Left cardiac atrium (tissue), 4 donors: Measurements from ENCODE around the gene DAPK3. TPM values are rescaled to one million over a fixed set of nuclear protein-coding genes. Genes with fewer than 3 reads are reported as not detected.
A peak's percentile ranks its signal among the peaks of the same experiment; 100 is the strongest.
"Not testable (repeated sequence)": the region's sequence is repeated elsewhere in the genome, so short reads cannot be mapped to it uniquely, and the experiment has no call there.

Source experiments
- ATAC-seq, 2 donors: fragments of 200-7000 bp; cut with Tn5 transposase; one replicate each; pipeline ENCODE4 v1.9.1; 2020; ENCODE audit warnings: mild to moderate bottlenecking in 2 of 2, moderate library complexity in 2 of 2
- DNase-seq: peaks from one replicate; pipeline ENCODE4 v3.0.0-alpha.2; 2020
- intact Hi-C, 2 donors: fragments of 100-400 bp; cut with DNase I; formaldehyde crosslinking; loops; one replicate each; pipeline versions ENCODE4 v1.14.1 to v1.15.1; 2022 to 2023
- total RNA-seq, 2 donors: library from RNA; stranded (reverse); fragmentation: NEBNext Ultra II Directional; extraction: Animal tissue kit (Norgen Biotek cat#: 25700); gene quantifications; one replicate each; pipeline ENCODE4 v1.2.1, GENCODE V29; 2021
- donor health status: DM: no; HTN: yes; CAD: no.
- donor health status: DM: no; HTN: yes; CAD: no; lungs with severe emphysema.
- donor health status: DM: yes; HTN: yes; CAD: no.
- donor health status: Dilated cardiomyopathy.

DAPK3 gene
- total RNA-seq, 2 donors from 2014 or later: 52.4 to 95.1 TPM

DNA sequence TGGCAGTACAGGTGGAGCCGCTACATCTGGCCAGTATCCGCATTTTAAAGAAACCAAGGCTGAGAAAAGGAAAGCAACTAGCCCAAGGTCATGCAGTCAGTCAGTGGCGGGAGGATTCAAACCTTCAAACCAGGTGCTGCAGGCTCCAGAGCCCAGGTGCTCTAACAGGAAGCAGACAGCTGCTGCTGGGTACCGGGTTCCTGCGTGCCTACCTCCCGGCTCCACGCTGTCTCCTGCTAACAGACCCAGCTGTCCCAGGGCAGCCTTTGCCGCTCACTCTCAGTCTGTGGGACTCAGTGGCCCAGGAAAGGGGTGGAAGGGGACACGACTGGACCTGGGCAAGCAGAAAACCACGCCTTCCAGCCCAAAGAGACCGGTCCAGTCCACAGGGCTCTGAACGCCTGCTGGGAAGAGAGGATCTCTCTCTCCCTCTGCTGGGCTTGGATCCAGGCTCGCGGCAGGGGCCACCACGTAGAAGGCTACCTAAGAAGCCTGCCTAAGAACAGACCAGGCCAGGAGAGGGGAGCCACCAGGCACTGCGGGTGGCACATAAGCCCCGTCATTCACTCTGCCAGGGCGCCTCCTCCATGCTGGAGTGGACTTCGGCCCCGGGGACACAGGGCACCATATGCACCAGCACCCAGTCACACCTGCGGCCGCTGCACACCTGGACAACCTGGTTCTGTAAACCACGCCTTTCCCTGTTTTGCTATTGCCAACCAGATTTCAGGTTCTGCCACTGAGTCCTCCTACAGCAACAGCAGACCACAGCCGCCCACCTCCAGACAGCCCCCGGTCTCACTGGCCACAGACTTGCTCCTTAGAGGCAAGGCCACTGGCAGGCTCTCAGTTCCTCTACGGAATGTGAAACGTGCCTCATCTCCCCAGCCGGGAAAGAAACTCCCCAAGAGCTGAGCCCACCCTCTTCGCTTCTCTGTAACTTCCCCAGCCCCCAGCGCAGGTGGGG is 4.6 kb downstream of the DAPK3 start:
- ATAC-seq (no peak), DNase-seq (no peak)
- intact Hi-C loops: loop anchor here in 1 of 2 donors (10.0 kb wide), 1 partner anchor 202 kb away; the partner anchor contains the start of genes APBA3 and MRPL54

- intact Hi-C loops: loop anchor here in 1 of 2 donors (10.0 kb wide), 1 partner anchor 200 kb away; the partner anchor contains the start of genes APBA3 and MRPL54
- no peak for DNase-seq
- ATAC-seq: peak; percentile 2 to 4
Measured at GRCh38 chr19:3964256-3965194, 6.4 kb downstream of the DAPK3 start.

DNA sequence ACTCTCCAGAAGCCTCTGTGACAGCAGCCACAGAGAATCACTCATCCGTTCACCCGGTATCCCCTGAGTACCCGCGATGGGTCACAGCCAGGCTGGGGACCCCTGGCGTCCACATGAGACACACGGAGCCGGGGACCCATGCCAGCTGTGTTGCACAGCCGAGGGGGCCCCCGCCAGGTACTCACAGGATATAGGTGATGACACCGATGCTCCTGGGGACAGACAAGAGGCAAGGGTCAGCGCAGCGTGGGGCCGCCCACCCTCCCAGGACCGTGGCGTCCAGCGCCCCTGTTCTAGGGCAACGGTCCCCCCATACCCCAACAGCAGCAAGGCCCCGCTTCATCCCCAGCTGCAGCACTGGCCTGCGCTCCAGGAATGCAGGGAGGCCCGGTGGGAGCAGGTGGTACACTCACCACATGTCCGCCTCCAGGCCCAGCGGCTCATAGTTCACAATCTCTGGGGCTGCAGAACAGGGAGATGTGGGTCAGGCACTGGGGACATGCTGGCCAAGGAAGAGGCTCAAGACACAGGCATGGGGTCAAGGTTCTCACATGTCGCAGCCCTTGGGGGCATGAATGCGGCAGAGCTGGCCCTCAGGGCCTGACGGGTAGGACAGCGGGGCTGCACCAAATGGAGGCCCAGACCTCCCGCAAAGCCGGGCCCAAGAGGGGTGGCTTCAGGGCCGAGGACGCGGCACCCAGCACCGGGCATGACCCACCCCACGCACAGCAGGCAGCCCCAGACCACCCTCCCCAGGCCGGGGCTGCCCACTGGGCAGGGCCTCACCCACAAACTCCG is 7.2 kb downstream of the DAPK3 start:
- no peak for DNase-seq
- ATAC-seq: no peak
- intact Hi-C loops: loop anchor here in 1 of 2 donors (10.0 kb wide), 1 partner anchor 199 kb away; the partner anchor contains the start of genes APBA3 and MRPL54

GRCh38 chr19:3961007-3961406 is 9.9 kb downstream of the DAPK3 start:
- ATAC-seq (no peak), DNase-seq (no peak)
- intact Hi-C loops: loop anchor here in 1 of 2 donors (10.0 kb wide), 1 partner anchor 196 kb away; the partner anchor contains the start of genes APBA3 and MRPL54

- DNase-seq (no peak), ATAC-seq (no peak)
- intact Hi-C loops: loop anchor here in 1 of 2 donors (10.0 kb wide), 1 partner anchor 195 kb away; the partner anchor contains the start of genes APBA3 and MRPL54
Measured at GRCh38 chr19:3959766-3960131, 11.2 kb downstream of the DAPK3 start.

DNA sequence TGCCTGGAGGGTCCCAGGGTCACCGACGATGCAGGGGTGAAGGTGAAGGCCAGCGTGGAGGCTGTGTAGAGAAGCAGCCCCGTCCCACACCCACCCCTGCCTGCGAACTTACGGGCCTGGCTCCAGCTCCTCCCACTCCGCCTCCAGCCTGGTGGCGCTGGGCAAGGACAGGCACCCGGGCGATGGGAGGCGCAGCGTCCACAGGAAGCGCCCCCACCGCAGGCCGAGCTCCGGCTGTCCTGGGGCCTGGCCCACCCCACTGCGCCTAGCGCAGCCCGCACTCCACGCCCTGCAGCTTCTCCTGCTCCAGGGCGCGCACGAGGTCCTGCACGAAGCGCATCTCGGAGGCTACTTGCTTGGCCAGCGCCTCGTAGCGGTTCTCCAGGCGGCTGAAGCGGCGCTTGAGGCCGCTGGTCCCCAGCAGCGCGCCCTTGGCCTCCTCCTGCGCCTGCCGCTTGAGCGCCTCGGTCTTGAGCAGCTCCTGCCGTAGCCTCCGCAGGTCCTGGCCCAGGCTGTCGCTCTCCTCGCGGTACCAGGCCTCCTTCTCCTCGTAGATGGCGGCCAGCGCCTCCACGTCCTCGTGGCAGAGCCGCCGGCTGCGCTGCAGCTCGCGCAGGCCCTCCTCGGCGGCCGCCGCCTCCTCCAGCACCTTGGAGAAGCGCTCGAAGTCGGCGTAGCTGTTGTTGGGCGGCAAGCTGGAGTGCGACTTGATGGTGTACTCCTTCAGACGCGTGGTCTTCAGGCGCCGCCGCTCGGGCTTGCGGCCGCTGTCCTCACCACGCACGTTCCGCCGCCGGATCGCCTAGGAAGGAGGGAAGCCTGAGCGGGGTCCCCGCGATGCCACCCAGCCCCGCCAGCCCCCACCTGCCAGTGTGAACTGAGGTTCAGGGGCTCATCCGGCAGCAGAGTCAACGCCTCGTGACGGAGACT is 11.8 kb downstream of the DAPK3 start:
- intact Hi-C loops: no loop called here
- DNase-seq: no peak
- no peak for ATAC-seq

DNA sequence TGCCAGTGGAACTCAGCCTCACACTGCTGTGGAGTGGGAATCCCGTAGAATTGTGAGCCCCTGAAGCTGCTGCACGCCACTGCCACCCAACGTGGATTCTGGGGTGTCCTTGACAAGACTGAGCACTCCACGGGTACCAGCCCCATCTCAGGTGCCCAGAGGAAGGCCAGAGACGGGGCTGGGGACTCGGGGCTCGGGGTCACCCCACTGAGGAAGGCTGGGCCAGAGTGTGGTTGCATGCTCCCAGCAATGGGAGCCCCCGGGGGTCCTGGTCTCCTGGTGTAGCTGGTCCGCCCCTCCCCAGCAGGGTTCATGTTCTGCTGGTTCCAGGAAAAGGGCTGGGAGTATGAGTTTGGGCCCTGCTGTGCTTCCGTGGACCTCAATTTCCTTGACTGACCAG is 15.2 kb downstream of the DAPK3 start:
- no peak for DNase-seq
- intact Hi-C loops: no loop called here
- no peak for ATAC-seq

DNA sequence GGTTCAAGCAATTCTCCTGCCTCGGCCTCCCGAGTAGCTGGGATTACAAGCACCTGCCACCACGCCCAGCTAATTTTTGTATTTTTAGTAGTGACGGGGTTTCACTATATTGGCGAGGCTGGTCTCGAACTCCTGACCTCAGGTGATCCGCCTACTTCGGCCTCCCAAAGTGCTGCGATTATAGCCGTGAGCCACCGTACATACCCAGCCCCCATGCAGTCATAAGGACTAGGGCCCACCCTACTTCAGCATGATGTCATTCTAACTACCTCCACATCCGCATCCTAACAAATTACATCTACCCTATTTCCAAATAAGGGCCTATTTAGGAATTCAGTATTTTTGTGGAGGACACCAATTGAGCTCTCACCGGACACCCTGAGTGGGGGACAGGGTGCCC is 15.6 kb downstream of the DAPK3 start:
- DNase-seq, intact Hi-C loops, ATAC-seq: not testable (repeated sequence)

DNA sequence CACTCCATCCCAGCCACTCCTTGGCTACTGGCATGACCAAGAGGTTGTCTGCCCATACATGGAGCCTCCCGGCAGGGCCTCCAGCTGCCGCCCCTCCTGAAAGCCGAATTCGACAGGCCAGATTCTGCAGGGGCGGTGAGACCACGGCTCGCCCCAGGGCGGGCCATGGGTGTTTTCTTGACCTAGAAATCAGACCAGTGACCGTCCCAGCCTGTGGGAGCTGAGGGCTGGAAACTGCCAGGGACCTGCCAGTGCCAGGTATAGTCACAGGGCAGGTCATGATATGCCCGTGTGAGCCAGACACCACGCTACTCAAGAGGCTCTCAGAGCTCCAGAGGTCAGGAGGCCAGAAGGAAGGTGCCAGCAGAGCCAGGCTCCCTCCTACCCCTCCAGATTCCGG is 16.8 kb downstream of the DAPK3 start:
- intact Hi-C loops: no loop called here
- ATAC-seq (peak in 1 of 2 donors; percentile 3), DNase-seq (no peak)

DNA sequence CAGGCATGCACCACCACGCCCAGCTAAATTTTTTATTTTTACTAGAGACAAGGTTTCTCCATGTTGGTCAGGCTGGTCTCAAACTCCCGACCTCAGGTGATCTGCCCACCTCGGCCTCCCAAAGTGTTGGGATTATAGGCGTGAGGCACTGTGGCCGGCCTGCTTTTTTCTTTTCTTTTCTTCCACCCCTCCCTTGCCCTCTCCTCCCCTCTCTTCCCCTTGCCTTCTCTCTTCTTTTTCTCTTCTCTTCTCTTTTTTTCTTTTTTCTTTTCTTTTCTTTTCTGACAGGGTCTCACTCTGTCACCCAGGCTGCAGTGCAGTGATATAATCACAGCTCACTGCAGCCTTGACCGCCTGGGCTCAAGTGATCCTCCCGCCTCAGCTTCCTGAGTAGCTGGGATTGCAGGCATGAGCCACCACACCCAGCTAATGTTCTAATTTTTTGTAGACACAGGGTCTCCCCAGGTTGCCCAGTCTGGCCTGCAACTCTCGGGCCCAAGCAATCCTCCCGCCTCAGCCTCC is 18.1 kb downstream of the DAPK3 start:
- DNase-seq, intact Hi-C loops, ATAC-seq: not testable (repeated sequence)

DNA sequence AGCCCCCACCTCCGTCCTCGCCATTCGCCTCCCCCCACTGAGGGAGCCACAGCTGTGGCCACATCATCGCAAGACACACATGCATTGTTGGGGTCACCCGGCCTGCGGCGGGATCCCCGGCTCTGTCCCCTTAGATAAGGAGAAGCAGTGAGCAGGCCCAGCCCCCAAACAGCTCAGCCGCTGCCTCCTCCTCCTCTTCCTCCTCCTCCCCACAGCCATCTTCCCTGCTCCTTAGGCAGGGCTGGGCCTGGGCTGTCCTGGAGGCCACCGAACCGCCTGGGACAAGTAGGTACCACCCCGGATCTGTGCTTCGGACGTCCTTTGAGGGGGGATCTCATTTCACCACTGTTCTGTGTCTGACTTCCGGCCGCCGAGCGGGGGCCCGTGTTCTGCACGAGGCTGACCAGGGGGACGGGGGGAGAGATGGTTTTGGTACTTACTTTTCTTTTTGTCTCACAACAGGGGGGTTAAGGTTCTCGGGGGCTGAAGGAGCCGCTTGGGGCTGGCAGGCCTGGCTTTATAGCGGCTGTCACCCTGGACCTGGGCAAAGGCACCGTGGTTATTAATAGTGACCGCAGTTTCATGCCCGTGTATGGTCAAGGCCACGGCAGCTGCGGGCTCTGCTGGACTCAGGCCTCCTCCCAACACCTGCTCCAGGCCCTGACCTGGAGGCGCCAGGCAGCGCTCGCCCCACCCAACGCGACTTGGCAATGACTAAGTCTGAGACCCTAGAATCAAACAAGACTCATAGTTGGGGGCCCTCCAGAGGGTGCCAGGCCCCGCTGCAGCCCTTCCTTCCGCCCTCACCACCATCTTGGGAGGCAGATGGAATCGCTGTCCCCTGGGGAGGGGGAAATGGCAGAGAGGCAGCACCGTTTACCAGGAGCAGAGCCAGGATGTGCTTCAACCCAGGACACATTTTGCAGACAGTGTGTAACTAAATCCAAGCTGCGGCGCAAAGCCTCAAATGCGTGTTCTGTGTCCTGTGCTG is 19.7 kb downstream of the DAPK3 start:
- peak; percentile 66 for DNase-seq
- intact Hi-C loops: loop anchor here in 1 of 2 donors (2.0 kb wide), 1 partner anchor 18 kb away; the partner anchor contains the start of gene NMRK2
- peak; percentile 69 to 82 for ATAC-seq

GRCh38 chr19:3949997-3950859 is 20.7 kb downstream of the DAPK3 start:
- DNase-seq (no peak), ATAC-seq (peak; percentile 16 to 39)
- intact Hi-C loops: loop anchor here in 1 of 2 donors (2.0 kb wide), 1 partner anchor 17 kb away; the partner anchor contains the start of gene NMRK2

GRCh38 chr19:3949294-3949693 is 21.6 kb downstream of the DAPK3 start:
- intact Hi-C loops: no loop called here
- ATAC-seq (no peak), DNase-seq (no peak)

DNA sequence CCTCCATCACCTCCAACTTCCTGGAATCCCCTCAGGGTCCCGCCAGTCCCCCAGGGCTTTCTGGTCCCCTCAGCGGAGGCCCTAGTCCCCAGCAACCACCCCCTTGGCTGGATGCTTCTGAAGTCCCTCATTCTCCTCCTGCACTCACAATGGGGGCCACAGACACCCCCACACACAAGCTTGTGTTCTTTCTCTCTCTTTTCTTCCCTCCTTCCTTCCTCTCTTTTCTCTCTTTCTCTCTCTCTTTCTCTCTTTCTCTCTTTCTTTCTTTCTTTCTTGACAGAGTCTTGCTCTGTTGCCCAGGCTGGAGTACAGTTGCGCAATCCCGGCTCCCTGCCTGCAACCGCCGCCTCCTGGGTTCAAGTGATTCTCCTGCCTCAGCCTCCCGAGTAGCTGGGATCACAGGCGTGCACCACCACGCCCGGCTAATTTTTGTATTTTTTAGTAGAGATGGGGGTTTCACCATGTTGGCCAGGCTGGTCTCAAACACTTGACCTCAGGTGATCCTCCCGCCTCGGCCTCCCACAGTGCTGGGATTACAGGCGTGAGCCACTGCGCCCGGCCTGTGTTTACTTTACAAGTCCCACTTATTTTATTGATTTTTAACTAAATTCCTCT is 23.5 kb downstream of the DAPK3 start:
- intact Hi-C loops, DNase-seq, ATAC-seq: not testable (repeated sequence)
